ENCODE measurements around the gene HDGF.

Gene HDGF

GRCh38 chr1:156751451-156751756 is at the start of gene HDGF:
HDGF (minus strand) TSS chr1:156751675; CDS start chr1:156751429, 246 bp downstream.
- peaks cover 16% of the 10 kb centered on the region for H3K36me3 Mint-ChIP-seq (ENCODE audit: insufficient read depth)
- H3K4me1 Mint-ChIP-seq = peaks cover 55% of the 10 kb centered on the region
- peak within 1 kb of the TSS; percentile 88 for H3K4me3 Mint-ChIP-seq

GRCh38 chr1:156797212-156797871 is 45.9 kb upstream of the HDGF start:
- H3K9me3 Mint-ChIP-seq = no peaks in the 10 kb centered on the region
- peaks cover 68% of the 10 kb centered on the region for H3K36me3 Mint-ChIP-seq (ENCODE audit: insufficient read depth)
- peak; percentile 73 for ATAC-seq (replicated peaks; ENCODE audit: extremely low read depth, poor library complexity, severe bottlenecking)
- H3K4me3 Mint-ChIP-seq = no peak overlapping the region
- no peak overlapping the region for H3K27ac Mint-ChIP-seq (ENCODE audit: low read depth)
- peaks cover 16% of the 10 kb centered on the region for H3K4me1 Mint-ChIP-seq
- peak in 1 of 2 donors; percentile 57 for DNase-seq (ENCODE audit: low spot score in 2 of 2)
- H3K27me3 Mint-ChIP-seq = no peaks in the 10 kb centered on the region

More at GRCh38 chr1:156751451-156751756, at the start of gene HDGF:
- Mint-ChIP-seq H3K27ac (ENCODE audit: low read depth) (peak within 1 kb of the TSS; percentile 98), H3K27me3 (no peaks in the 10 kb centered on the region), H3K9me3 (no peaks in the 10 kb centered on the region)
- DNase-seq (ENCODE audit: low spot score in 2 of 2) (no peak), ATAC-seq (replicated peaks; ENCODE audit: extremely low read depth, poor library complexity, severe bottlenecking) (no peak)

GRCh38 chr1:156796340-156797097 is 45.0 kb upstream of the HDGF start:
- Mint-ChIP-seq H3K36me3 (ENCODE audit: insufficient read depth) (peaks cover 70% of the 10 kb centered on the region), H3K27me3 (no peaks in the 10 kb centered on the region), H3K4me3 (no peak overlapping the region), H3K27ac (ENCODE audit: low read depth) (no peak overlapping the region), H3K4me1 (peaks cover 11% of the 10 kb centered on the region), H3K9me3 (no peaks in the 10 kb centered on the region)
- DNase-seq (ENCODE audit: low spot score in 2 of 2) (no peak), ATAC-seq (replicated peaks; ENCODE audit: extremely low read depth, poor library complexity, severe bottlenecking) (no peak)

GRCh38 chr1:156795787-156796186 is 44.3 kb upstream of the HDGF start:
- no peak for ATAC-seq (replicated peaks; ENCODE audit: extremely low read depth, poor library complexity, severe bottlenecking)
- Mint-ChIP-seq H3K4me3 (no peak overlapping the region), H3K9me3 (no peaks in the 10 kb centered on the region), H3K4me1 (peaks cover 5% of the 10 kb centered on the region), H3K36me3 (ENCODE audit: insufficient read depth) (peaks cover 73% of the 10 kb centered on the region), H3K27ac (ENCODE audit: low read depth) (no peak overlapping the region), H3K27me3 (no peaks in the 10 kb centered on the region)
- no peak for DNase-seq (ENCODE audit: low spot score in 2 of 2)

- DNase-seq (ENCODE audit: low spot score in 2 of 2) (no peak), ATAC-seq (replicated peaks; ENCODE audit: extremely low read depth, poor library complexity, severe bottlenecking) (no peak)
- H3K4me1 Mint-ChIP-seq = peaks cover 5% of the 10 kb centered on the region
- H3K27me3 Mint-ChIP-seq = no peaks in the 10 kb centered on the region
- H3K4me3 Mint-ChIP-seq = no peak overlapping the region
- peaks cover 74% of the 10 kb centered on the region for H3K36me3 Mint-ChIP-seq (ENCODE audit: insufficient read depth)
- H3K9me3 Mint-ChIP-seq = no peaks in the 10 kb centered on the region
- no peak overlapping the region for H3K27ac Mint-ChIP-seq (ENCODE audit: low read depth)
These were observed 43.9 kb upstream of the HDGF start for GRCh38 chr1:156795374-156795733.

GRCh38 chr1:156794506-156795373 is 43.3 kb upstream of the HDGF start:
- no peak for ATAC-seq (replicated peaks; ENCODE audit: extremely low read depth, poor library complexity, severe bottlenecking)
- H3K27me3 Mint-ChIP-seq = no peaks in the 10 kb centered on the region
- H3K4me3 Mint-ChIP-seq = no peak overlapping the region
- peaks cover 8% of the 10 kb centered on the region for H3K4me1 Mint-ChIP-seq
- no peaks in the 10 kb centered on the region for H3K9me3 Mint-ChIP-seq
- H3K27ac Mint-ChIP-seq (ENCODE audit: low read depth) = no peak overlapping the region
- DNase-seq (ENCODE audit: low spot score in 2 of 2) = no peak
- peaks cover 73% of the 10 kb centered on the region for H3K36me3 Mint-ChIP-seq (ENCODE audit: insufficient read depth)

GRCh38 chr1:156789621-156790318 is 38.3 kb upstream of the HDGF start:
- Mint-ChIP-seq H3K27ac (ENCODE audit: low read depth) (peak overlapping the region; percentile 6), H3K4me3 (no peak overlapping the region), H3K9me3 (no peaks in the 10 kb centered on the region), H3K27me3 (no peaks in the 10 kb centered on the region), H3K36me3 (ENCODE audit: insufficient read depth) (peaks cover 71% of the 10 kb centered on the region), H3K4me1 (peaks cover 15% of the 10 kb centered on the region)
- ATAC-seq (replicated peaks; ENCODE audit: extremely low read depth, poor library complexity, severe bottlenecking) (no peak), DNase-seq (ENCODE audit: low spot score in 2 of 2) (no peak)

GRCh38 chr1:156788136-156788535 is 36.7 kb upstream of the HDGF start:
- H3K36me3 Mint-ChIP-seq (ENCODE audit: insufficient read depth) = peaks cover 69% of the 10 kb centered on the region
- no peak overlapping the region for H3K4me3 Mint-ChIP-seq
- no peak overlapping the region for H3K27ac Mint-ChIP-seq (ENCODE audit: low read depth)
- no peaks in the 10 kb centered on the region for H3K9me3 Mint-ChIP-seq
- ATAC-seq (replicated peaks; ENCODE audit: extremely low read depth, poor library complexity, severe bottlenecking) = no peak
- peaks cover 15% of the 10 kb centered on the region for H3K4me1 Mint-ChIP-seq
- no peaks in the 10 kb centered on the region for H3K27me3 Mint-ChIP-seq
- no peak for DNase-seq (ENCODE audit: low spot score in 2 of 2)

GRCh38 chr1:156786640-156787039 is 35.2 kb upstream of the HDGF start:
- no peak overlapping the region for H3K27ac Mint-ChIP-seq (ENCODE audit: low read depth)
- H3K4me1 Mint-ChIP-seq = peaks cover 24% of the 10 kb centered on the region
- H3K36me3 Mint-ChIP-seq (ENCODE audit: insufficient read depth) = peaks cover 71% of the 10 kb centered on the region
- no peak overlapping the region for H3K4me3 Mint-ChIP-seq
- DNase-seq (ENCODE audit: low spot score in 2 of 2) (no peak), ATAC-seq (replicated peaks; ENCODE audit: extremely low read depth, poor library complexity, severe bottlenecking) (no peak)
- no peaks in the 10 kb centered on the region for H3K9me3 Mint-ChIP-seq
- H3K27me3 Mint-ChIP-seq = no peaks in the 10 kb centered on the region

- DNase-seq (ENCODE audit: low spot score in 2 of 2) = no peak
- no peak overlapping the region for H3K4me3 Mint-ChIP-seq
These were observed 34.0 kb upstream of the HDGF start for GRCh38 chr1:156785458-156785857.

GRCh38 chr1:156781585-156782186 is 30.2 kb upstream of the HDGF start:
- ATAC-seq (replicated peaks; ENCODE audit: extremely low read depth, poor library complexity, severe bottlenecking) = no peak
- H3K9me3 Mint-ChIP-seq = no peaks in the 10 kb centered on the region
- H3K4me3 Mint-ChIP-seq = no peak overlapping the region
- H3K36me3 Mint-ChIP-seq (ENCODE audit: insufficient read depth) = peaks cover 44% of the 10 kb centered on the region
- no peak for DNase-seq (ENCODE audit: low spot score in 2 of 2)
- no peaks in the 10 kb centered on the region for H3K27me3 Mint-ChIP-seq
- H3K4me1 Mint-ChIP-seq = peaks cover 36% of the 10 kb centered on the region
- H3K27ac Mint-ChIP-seq (ENCODE audit: low read depth) = no peak overlapping the region

More at GRCh38 chr1:156785458-156785857, 34.0 kb upstream of the HDGF start:
- Mint-ChIP-seq H3K4me1 (peaks cover 31% of the 10 kb centered on the region), H3K27me3 (no peaks in the 10 kb centered on the region), H3K36me3 (ENCODE audit: insufficient read depth) (peaks cover 67% of the 10 kb centered on the region), H3K9me3 (no peaks in the 10 kb centered on the region), H3K27ac (ENCODE audit: low read depth) (no peak overlapping the region)
- no peak for ATAC-seq (replicated peaks; ENCODE audit: extremely low read depth, poor library complexity, severe bottlenecking)

- no peak for ATAC-seq (replicated peaks; ENCODE audit: extremely low read depth, poor library complexity, severe bottlenecking)
- DNase-seq (ENCODE audit: low spot score in 2 of 2) = no peak
- H3K4me1 Mint-ChIP-seq = peaks cover 56% of the 10 kb centered on the region
- H3K9me3 Mint-ChIP-seq = no peaks in the 10 kb centered on the region
- H3K4me3 Mint-ChIP-seq = no peak overlapping the region
- no peaks in the 10 kb centered on the region for H3K27me3 Mint-ChIP-seq
- peaks cover 27% of the 10 kb centered on the region for H3K36me3 Mint-ChIP-seq (ENCODE audit: insufficient read depth)
- H3K27ac Mint-ChIP-seq (ENCODE audit: low read depth) = no peak overlapping the region
These were observed 26.1 kb upstream of the HDGF start for GRCh38 chr1:156777573-156777972.

Measured in central memory CD8-positive, alpha-beta T cell (primary cell).